Cardiac muscle cell (in vitro differentiated cells and primary cell): ENCODE measurements around the gene CACNA1A. TPM values are rescaled to one million over a fixed set of nuclear protein-coding genes. Genes with fewer than 3 reads are reported as not detected.
"Not testable (repeated sequence)": the region's sequence is repeated elsewhere in the genome, so short reads cannot be mapped to it uniquely, and the experiment has no call there.

Experiments used
- DNase-seq, 2 donors: peaks; one replicate each; pipeline versions ENCODE4 v3.0.0 to v3.0.0-alpha.2; 2010 to 2017; ENCODE audit warnings: low read depth in 1 of 2, low spot score in 1 of 2
- H3K27ac ChIP-seq: fragments of 200-600 bp; sonication (generic); 2 replicates; pipeline ENCODE4 v1.5.1; 2016
- H3K27me3 ChIP-seq: fragments of 200-600 bp; sonication (generic); 2 replicates; pipeline ENCODE4 v1.6.0; 2016; ENCODE audit warnings: control low read depth
- H3K36me3 ChIP-seq: fragments of 200-600 bp; sonication (generic); 2 replicates; pipeline ENCODE4 v1.5.1; 2016; ENCODE audit warnings: control low read depth
- H3K4me1 ChIP-seq: fragments of 200-600 bp; sonication (generic); 2 replicates; pipeline ENCODE4 v1.8.1; 2017; ENCODE audit warnings: low read depth, mild to moderate bottlenecking, mixed run types
- H3K4me3 ChIP-seq: fragments of 200-600 bp; sonication (generic); 2 replicates; pipeline ENCODE4 v1.5.1; 2016; ENCODE audit warnings: mild to moderate bottlenecking
- H3K9me3 ChIP-seq: fragments of 200-600 bp; sonication (generic); 2 replicates; pipeline ENCODE4 v1.5.1; 2017; ENCODE audit warnings: low read depth, mild to moderate bottlenecking, control low read depth
- CTCF ChIP-seq: IDR thresholded peaks from 2 replicates; pipeline ENCODE4 v1.5.1; 2012; ENCODE audit warnings: low read depth, mild to moderate bottlenecking, low read length
- polyA plus RNA-seq: library from polyadenylated mRNA; unstranded; fragments of >200 nt; fragmentation: Nextera tagmentation; extraction: Ambion mirVana; gene quantifications from 2 replicates; pipeline ENCODE4 v1.2.1, GENCODE V29; 2016
- total RNA-seq: library from RNA; depleted of rRNA; stranded (reverse); fragments of >200 nt; gene quantifications from 2 replicates; pipeline ENCODE4 v1.2.3, GENCODE V29; 2016

Gene CACNA1A
- total and polyA plus RNA-seq, 2 experiments from 2014 or later = 5.6 to 6.8 TPM

- Histone ChIP-seq H3K4me3 (no peak overlapping the region), H3K27me3 (no peaks in the 10 kb centered on the region), H3K9me3 (no peaks in the 10 kb centered on the region), H3K4me1 (no peaks in the 10 kb centered on the region), H3K27ac (no peak overlapping the region), H3K36me3 (no peaks in the 10 kb centered on the region)
- DNase-seq = no peak
- no peak for TF ChIP-seq CTCF
Measured at GRCh38 chr19:13256918-13257317, 249.4 kb downstream of the CACNA1A start.

GRCh38 chr19:13256398-13256797, 249.9 kb downstream of the CACNA1A start:
- not testable (repeated sequence) for DNase-seq, H3K36me3 ChIP-seq, H3K27ac ChIP-seq, H3K9me3 ChIP-seq, H3K4me3 ChIP-seq, H3K27me3 ChIP-seq, H3K4me1 ChIP-seq

GRCh38 chr19:13255719-13256059, 250.6 kb downstream of the CACNA1A start:
- Histone ChIP-seq H3K9me3 (no peaks in the 10 kb centered on the region), H3K4me1 (no peaks in the 10 kb centered on the region), H3K27me3 (no peaks in the 10 kb centered on the region), H3K36me3 (no peaks in the 10 kb centered on the region), H3K27ac (no peak overlapping the region), H3K4me3 (no peak overlapping the region)
- DNase-seq = no peak
- no peak for TF ChIP-seq CTCF

- Histone ChIP-seq H3K9me3 (no peaks in the 10 kb centered on the region), H3K4me1 (no peaks in the 10 kb centered on the region), H3K27ac (no peak overlapping the region), H3K36me3 (no peaks in the 10 kb centered on the region), H3K4me3 (no peak overlapping the region), H3K27me3 (no peaks in the 10 kb centered on the region)
- TF ChIP-seq CTCF = no peak
- no peak for DNase-seq
Measured at GRCh38 chr19:13255041-13255718, 251.1 kb downstream of the CACNA1A start.

DNA sequence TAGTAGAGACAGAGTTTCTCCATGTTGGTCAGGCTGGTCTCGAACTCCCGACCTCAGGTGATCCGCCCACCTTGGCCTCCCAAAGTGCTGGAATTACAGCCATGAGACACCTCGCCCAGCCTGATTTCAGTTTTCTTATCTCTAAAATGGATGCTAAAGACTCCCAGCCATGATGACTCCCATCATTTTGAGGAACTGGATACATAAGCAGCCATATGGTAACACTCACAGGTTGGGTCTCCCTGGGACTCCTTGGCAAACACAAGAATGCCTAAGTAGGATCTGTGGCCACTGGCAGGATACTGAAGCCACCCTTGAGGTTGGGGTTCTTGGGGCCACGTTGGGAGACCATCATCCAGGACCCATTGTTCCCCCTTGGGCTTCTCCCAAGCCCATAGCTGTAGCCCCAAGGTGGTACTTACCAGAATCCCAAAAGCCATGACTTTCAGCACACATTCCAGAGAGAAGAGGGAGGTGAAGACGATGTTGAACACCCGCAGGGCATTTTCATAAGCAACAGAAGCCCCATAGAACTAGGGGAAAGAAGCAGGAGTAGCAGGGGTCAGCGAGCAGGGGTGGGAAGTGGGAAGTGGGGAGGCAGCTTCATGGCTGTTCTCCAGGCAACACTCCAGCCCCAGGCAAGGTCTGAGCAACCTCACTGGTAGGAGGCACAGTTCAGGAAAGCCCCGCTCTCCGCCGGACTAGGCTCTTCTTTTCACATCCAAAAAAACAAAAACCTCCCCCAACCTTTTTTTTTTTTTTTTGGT, 253.5 kb downstream of the CACNA1A start:
- H3K27me3 ChIP-seq = no peaks in the 10 kb centered on the region
- no peaks in the 10 kb centered on the region for H3K4me1 ChIP-seq
- H3K27ac ChIP-seq = no peak overlapping the region
- no peak for DNase-seq
- no peaks in the 10 kb centered on the region for H3K36me3 ChIP-seq
- no peak for TF ChIP-seq CTCF
- H3K4me3 ChIP-seq = no peak overlapping the region
- no peaks in the 10 kb centered on the region for H3K9me3 ChIP-seq

DNA sequence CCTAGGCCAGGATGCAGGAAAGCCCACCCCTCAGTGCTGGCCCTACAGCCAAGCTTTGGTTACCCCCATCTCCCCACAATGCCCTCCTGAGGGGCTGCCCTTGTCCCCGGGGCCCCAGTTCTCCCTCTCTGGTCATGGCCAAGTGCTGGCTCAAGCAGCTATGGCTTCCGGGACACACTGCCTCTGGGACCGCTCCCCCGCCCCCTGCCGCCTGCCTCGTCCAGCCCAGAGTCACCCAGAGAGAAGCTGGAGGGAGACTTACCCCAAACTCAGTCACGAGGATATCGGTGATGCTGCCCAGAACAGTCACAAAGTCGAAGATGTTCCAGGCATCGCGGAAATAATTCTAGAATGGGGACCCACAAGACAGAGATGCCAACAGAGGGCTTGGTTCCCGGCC, 261.4 kb downstream of the CACNA1A start:
- Histone ChIP-seq H3K4me3 (no peak overlapping the region), H3K27ac (no peak overlapping the region)
- DNase-seq = no peak

More for the DNA sequence above, 261.4 kb downstream of the CACNA1A start:
- Histone ChIP-seq H3K27me3 (no peaks in the 10 kb centered on the region), H3K9me3 (no peaks in the 10 kb centered on the region), H3K36me3 (no peaks in the 10 kb centered on the region), H3K4me1 (no peaks in the 10 kb centered on the region)
- no peak for TF ChIP-seq CTCF
